Left renal pelvis (tissue), 4 donors: Measurements from ENCODE around the gene LOC101059915. TPM values are rescaled to one million over a fixed set of nuclear protein-coding genes. Genes with fewer than 3 reads are reported as not detected.

Experiments used
- polyA plus RNA-seq, 4 donors: library from polyadenylated mRNA; unstranded; fragments of 120-200 nt; gene quantifications; one replicate each; pipeline ENCODE4 v1.2.1, GENCODE V29; 2013; ENCODE audit not compliant: insufficient read length in 4 of 4

The LOC101059915 gene

Other genes starting within 250 kb of the LOC101059915 start
- gene OGT, start 134.4 kb upstream of the LOC101059915 start, polyA plus RNA-seq = 100 to 1,000 TPM; 182 to 280 (median 204) TPM
- 1 to 10 TPM; 1.7 to 4.6 (median 2.0) TPM for gene GCNA, start 89.1 kb upstream of the LOC101059915 start, polyA plus RNA-seq
- gene CXCR3, start 49.0 kb upstream of the LOC101059915 start, polyA plus RNA-seq = under 1 TPM; 0.10 to 0.33 (median 0.25) TPM
- not detected for gene CXorf49, start 50.7 kb downstream of the LOC101059915 start, polyA plus RNA-seq
- not detected for gene CXorf49B, start 95.8 kb downstream of the LOC101059915 start, polyA plus RNA-seq
- 10 to 100 TPM in 1 of 4 donors, 1 to 10 TPM in 3; 9.2 to 10.8 (median 9.6) TPM for gene NHSL2, start 243.3 kb downstream of the LOC101059915 start, polyA plus RNA-seq